GF-D8 (cell line): ENCODE data around the gene SF3A1.

ENCODE experiments used
- DNase-seq: peaks from one replicate; lab custom pipeline; 2025; lab: John Stamatoyannopoulos, UW

The SF3A1 gene

GRCh38 chr22:30286813-30287647 is 69.7 kb downstream of the SF3A1 start:
- peak; percentile 9 for DNase-seq

DNA sequence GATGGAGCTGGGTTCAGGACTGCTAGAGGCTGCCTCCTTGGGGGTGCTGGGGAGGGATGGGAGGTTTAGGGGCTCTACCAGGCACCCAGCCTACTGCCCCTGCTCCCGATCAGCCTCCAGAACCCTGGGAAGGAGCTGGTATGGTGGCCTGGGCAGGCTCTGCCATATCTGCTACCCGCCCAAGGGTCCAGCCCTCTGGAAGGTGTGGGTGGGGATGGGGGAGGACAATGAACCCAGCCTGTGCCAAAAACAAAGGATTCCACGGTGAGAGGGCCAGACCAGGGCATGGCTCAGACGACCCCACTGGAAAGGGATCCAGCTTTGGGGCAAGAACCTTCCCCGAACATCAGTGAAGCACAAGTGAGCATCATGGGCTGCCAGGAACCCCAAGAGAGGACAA is 70.4 kb downstream of the SF3A1 start:
- DNase-seq: no peak

DNA sequence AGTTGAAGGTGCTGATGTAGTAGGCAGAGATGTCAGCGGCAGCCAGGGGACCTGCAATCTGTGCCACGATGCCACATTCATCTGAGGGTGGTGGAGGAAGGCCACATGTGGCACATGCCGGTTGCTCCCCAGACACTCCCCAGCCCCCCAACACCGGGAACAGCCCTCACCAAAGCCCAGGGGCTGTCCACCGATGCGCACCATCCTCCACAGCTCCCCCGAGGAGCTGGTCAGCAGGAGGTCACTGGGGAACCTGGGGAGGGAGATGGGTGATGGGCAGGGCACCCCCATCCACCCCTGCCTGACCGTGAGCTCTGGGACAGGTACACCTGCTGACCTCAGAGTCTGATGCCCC is 70.9 kb downstream of the SF3A1 start:
- DNase-seq: no peak

GRCh38 chr22:30285176-30285845 is 71.4 kb downstream of the SF3A1 start:
- DNase-seq: no peak

DNA sequence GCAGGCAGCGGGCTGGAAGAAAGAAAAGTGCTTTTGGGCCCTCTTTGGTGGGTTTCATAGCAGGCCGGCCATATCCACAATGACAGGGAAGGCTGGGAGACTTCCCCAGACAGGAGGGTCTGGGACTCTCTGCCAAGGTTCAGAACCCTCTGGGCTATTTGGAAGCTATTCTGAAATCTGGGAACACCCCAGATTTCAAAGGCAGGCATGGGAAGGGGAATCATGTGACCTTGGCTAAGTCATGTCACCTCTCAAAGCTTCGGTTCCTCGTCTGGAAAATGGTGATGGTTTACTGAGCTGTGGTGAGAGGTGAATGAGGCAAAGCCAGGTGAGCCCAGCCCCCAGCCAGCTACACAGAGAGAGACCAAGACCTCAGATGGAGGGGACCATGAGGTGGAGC is 72.0 kb downstream of the SF3A1 start:
- no peak for DNase-seq

DNA sequence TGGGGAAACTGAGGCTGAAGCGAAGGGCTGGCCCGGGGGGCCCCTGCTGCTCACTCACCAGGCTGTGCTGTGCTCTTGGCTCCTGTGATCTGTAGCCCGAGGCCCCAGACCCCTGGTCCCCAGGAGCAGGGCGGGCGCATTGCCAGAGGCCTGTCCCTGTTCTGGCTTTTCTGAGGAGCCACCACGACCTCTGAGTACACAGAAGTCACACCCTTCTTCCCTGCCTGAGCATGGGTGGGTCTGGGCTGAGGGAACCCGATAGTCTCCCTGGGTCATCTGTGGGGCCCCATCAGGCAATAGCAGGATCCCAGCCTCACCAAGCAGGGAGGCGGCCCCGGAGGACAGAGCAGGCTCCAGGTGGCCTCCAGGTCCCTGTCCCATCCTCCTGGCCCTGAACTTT is 72.5 kb downstream of the SF3A1 start:
- DNase-seq: no peak

- no peak for DNase-seq
These were observed 73.4 kb downstream of the SF3A1 start for GRCh38 chr22:30283342-30283741.

- peak; percentile 32 for DNase-seq
These were observed 74.1 kb downstream of the SF3A1 start for GRCh38 chr22:30282616-30283046.
